ENCODE results near the gene MBOAT2. TPM values are rescaled to one million over a fixed set of nuclear protein-coding genes. Genes with fewer than 3 reads are reported as not detected.

MBOAT2 gene
- polyA plus RNA-seq, 1 donor (not counting 4 experiments of a cell fraction or from before 2014, with no cell fraction given), result 121 TPM

- DNase-seq (ENCODE audit: low read depth, low spot score) (no peak), FAIRE-seq (no peak)
- Histone ChIP-seq H3K9me3 (ENCODE audit: control insufficient read depth, low read depth, low read length) (no peaks in the 10 kb centered on the region), H3K4me1 (ENCODE audit: control insufficient read depth, extremely low read depth, insufficient read depth, low read length) (peaks cover 22% of the 10 kb centered on the region), H3K4me3 (ENCODE audit: control insufficient read depth in 2 of 3, extremely low read depth in 1 of 3, insufficient read depth in 2 of 3, low read depth in 1 of 3, low read length in 3 of 3) (no peak overlapping the region), H4K20me1 (ENCODE audit: control insufficient read depth, extremely low read depth, insufficient read depth, low read length) (no peaks in the 10 kb centered on the region), H3K9me1 (ENCODE audit: control insufficient read depth, extremely low read depth, insufficient read depth, low read length) (no peaks in the 10 kb centered on the region), H3K9ac (ENCODE audit: control insufficient read depth, extremely low read depth, insufficient read depth, low read length) (no peak overlapping the region), H3K79me2 (ENCODE audit: control insufficient read depth, insufficient read depth, low read length) (no peaks in the 10 kb centered on the region), H3K27ac (ENCODE audit: control insufficient read depth, insufficient read depth, low read length) (no peak overlapping the region), H3K27me3 (ENCODE audit: control insufficient read depth, extremely low read depth, insufficient read depth, low read length) (no peaks in the 10 kb centered on the region), H2AFZ (ENCODE audit: control insufficient read depth, low read length) (no peak overlapping the region), H3K4me2 (ENCODE audit: control insufficient read depth, extremely low read depth, insufficient read depth, low read depth, low read length) (no peak overlapping the region), H3K36me3 (ENCODE audit: control insufficient read depth in 2 of 2, extremely low read depth in 1 of 2, insufficient read depth in 2 of 2, low read length in 2 of 2) (no peaks in the 10 kb centered on the region)
- no peak for TF ChIP-seq EZH2 (IDR thresholded peaks at IDR 0.05; ENCODE audit: low read length)
- TF ChIP-seq, protein P1, sequence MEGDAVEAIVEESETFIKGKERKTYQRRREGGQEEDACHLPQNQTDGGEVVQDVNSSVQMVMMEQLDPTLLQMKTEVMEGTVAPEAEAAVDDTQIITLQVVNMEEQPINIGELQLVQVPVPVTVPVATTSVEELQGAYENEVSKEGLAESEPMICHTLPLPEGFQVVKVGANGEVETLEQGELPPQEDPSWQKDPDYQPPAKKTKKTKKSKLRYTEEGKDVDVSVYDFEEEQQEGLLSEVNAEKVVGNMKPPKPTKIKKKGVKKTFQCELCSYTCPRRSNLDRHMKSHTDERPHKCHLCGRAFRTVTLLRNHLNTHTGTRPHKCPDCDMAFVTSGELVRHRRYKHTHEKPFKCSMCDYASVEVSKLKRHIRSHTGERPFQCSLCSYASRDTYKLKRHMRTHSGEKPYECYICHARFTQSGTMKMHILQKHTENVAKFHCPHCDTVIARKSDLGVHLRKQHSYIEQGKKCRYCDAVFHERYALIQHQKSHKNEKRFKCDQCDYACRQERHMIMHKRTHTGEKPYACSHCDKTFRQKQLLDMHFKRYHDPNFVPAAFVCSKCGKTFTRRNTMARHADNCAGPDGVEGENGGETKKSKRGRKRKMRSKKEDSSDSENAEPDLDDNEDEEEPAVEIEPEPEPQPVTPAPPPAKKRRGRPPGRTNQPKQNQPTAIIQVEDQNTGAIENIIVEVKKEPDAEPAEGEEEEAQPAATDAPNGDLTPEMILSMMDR (optimal IDR thresholded peaks at IDR 0.05 in 1 of 3, IDR thresholded peaks at IDR 0.05 in 1 of 3, conservative IDR thresholded peaks at IDR 0.05 in 1 of 3; ENCODE audit: extremely low read depth in 1 of 3, insufficient read depth in 2 of 3, low read length in 3 of 3), result no peak
- dilution Hi-C loops (cut with MboI; ENCODE audit: extremely low pct_ligation_motif_present, low sequenced_read_pairs), result no loop called here
Observed at GRCh38 chr2:8853426-8853825, 150.1 kb downstream of the MBOAT2 start.

- no peak for DNase-seq (ENCODE audit: low read depth, low spot score)
- Histone ChIP-seq H3K9me3 (ENCODE audit: control insufficient read depth, low read depth, low read length) (no peaks in the 10 kb centered on the region), H2AFZ (ENCODE audit: control insufficient read depth, low read length) (no peak overlapping the region), H3K27me3 (ENCODE audit: control insufficient read depth, extremely low read depth, insufficient read depth, low read length) (no peaks in the 10 kb centered on the region), H3K36me3 (ENCODE audit: control insufficient read depth in 2 of 2, extremely low read depth in 1 of 2, insufficient read depth in 2 of 2, low read length in 2 of 2) (no peaks in the 10 kb centered on the region), H3K9ac (ENCODE audit: control insufficient read depth, extremely low read depth, insufficient read depth, low read length) (no peak overlapping the region), H3K4me3 (ENCODE audit: control insufficient read depth in 2 of 3, extremely low read depth in 1 of 3, insufficient read depth in 2 of 3, low read depth in 1 of 3, low read length in 3 of 3) (no peak overlapping the region), H3K9me1 (ENCODE audit: control insufficient read depth, extremely low read depth, insufficient read depth, low read length) (no peaks in the 10 kb centered on the region), H4K20me1 (ENCODE audit: control insufficient read depth, extremely low read depth, insufficient read depth, low read length) (no peaks in the 10 kb centered on the region), H3K79me2 (ENCODE audit: control insufficient read depth, insufficient read depth, low read length) (no peaks in the 10 kb centered on the region), H3K27ac (ENCODE audit: control insufficient read depth, insufficient read depth, low read length) (no peak overlapping the region), H3K4me1 (ENCODE audit: control insufficient read depth, extremely low read depth, insufficient read depth, low read length) (peaks cover 18% of the 10 kb centered on the region), H3K4me2 (ENCODE audit: control insufficient read depth, extremely low read depth, insufficient read depth, low read depth, low read length) (peak overlapping the region; percentile 2)
- TF ChIP-seq EZH2 (IDR thresholded peaks at IDR 0.05; ENCODE audit: low read length), result no peak
- TF ChIP-seq, protein P1 (optimal IDR thresholded peaks at IDR 0.05 in 1 of 3, IDR thresholded peaks at IDR 0.05 in 1 of 3, conservative IDR thresholded peaks at IDR 0.05 in 1 of 3; ENCODE audit: extremely low read depth in 1 of 3, insufficient read depth in 2 of 3, low read length in 3 of 3), result no peak
- peak; percentile 49 for FAIRE-seq
- dilution Hi-C loops (cut with MboI; ENCODE audit: extremely low pct_ligation_motif_present, low sequenced_read_pairs), result no loop called here
Observed at GRCh38 chr2:8851811-8852560, 151.5 kb downstream of the MBOAT2 start.

Measured in keratinocyte (primary cell).